Suppressor macrophage (primary cell): ENCODE data around the gene LHPP.

Experiments used
- DNase-seq, 4 experiments: peaks; one replicate each; pipeline ENCODE4 v3.0.0-alpha.2; 2020 to 2022

The LHPP gene

GRCh38 chr10:124500757-124501156 lies 39.1 kb downstream of the LHPP start:
- peak in 2 of 4 experiments; percentile 23 to 35 for DNase-seq

GRCh38 chr10:124504711-124505110 lies 43.1 kb downstream of the LHPP start:
- DNase-seq, result no peak

- DNase-seq, result no peak
Measured at GRCh38 chr10:124505279-124505678, 43.7 kb downstream of the LHPP start.

- no peak for DNase-seq
Measured at GRCh38 chr10:124508070-124508667, 46.5 kb downstream of the LHPP start.

GRCh38 chr10:124508907-124509454 lies 47.4 kb downstream of the LHPP start:
- DNase-seq, result no peak

- DNase-seq, result no peak
Measured at GRCh38 chr10:124509880-124510632, 48.4 kb downstream of the LHPP start.

GRCh38 chr10:124510759-124511158 lies 49.1 kb downstream of the LHPP start:
- DNase-seq, result no peak

- no peak for DNase-seq
Measured at GRCh38 chr10:124511205-124512039, 49.8 kb downstream of the LHPP start.

GRCh38 chr10:124512040-124512428 lies 50.4 kb downstream of the LHPP start:
- no peak for DNase-seq

- DNase-seq, result no peak
Measured at GRCh38 chr10:124512600-124512999, 51.0 kb downstream of the LHPP start.

- DNase-seq, result no peak
Measured at GRCh38 chr10:124515244-124515970, 53.8 kb downstream of the LHPP start.

- DNase-seq, result no peak
Measured at GRCh38 chr10:124516181-124516580, 54.6 kb downstream of the LHPP start.

- no peak for DNase-seq
Measured at GRCh38 chr10:124516746-124517397, 55.2 kb downstream of the LHPP start.

- no peak for DNase-seq
Measured at GRCh38 chr10:124517461-124517860, 55.8 kb downstream of the LHPP start.

- DNase-seq, result no peak
Measured at GRCh38 chr10:124517931-124518330, 56.3 kb downstream of the LHPP start.

GRCh38 chr10:124518366-124518765 lies 56.7 kb downstream of the LHPP start:
- DNase-seq, result no peak

GRCh38 chr10:124520558-124521428 lies 59.2 kb downstream of the LHPP start:
- DNase-seq, result peak; percentile 82 to 92 (median 84)

GRCh38 chr10:124521429-124521871 lies 59.8 kb downstream of the LHPP start:
- no peak for DNase-seq

GRCh38 chr10:124522131-124522932 lies 60.7 kb downstream of the LHPP start:
- DNase-seq, result no peak
